ENCODE data around the gene PLCL1.
A peak's percentile ranks its signal among the peaks of the same experiment; 100 is the strongest.
"Not testable (repeated sequence)": the region's sequence is repeated elsewhere in the genome, so short reads cannot be mapped to it uniquely, and the experiment has no call there.

The PLCL1 gene

DNA sequence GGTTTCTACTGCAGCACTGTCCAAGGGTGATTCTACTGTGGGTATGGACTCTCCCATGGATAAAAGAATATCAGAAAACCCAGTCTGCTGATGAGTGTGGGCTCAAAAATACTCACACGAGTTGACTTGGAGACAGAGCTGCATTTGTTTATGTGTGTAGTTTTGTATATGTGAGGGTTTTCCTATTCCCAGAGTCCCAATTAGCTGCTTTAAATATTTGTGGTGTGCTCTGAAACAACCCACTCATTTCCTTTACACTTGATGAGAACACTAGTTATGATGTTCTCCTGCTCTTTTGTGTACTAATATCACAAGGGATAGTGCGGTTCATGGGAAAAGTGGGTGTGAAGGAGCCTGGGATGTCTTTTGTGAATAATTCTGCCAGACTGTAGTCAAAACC, 337.3 kb downstream of the PLCL1 start:
- DNase-seq: no peak
- intact Hi-C loops (cut with DNase I): no loop called here

DNA sequence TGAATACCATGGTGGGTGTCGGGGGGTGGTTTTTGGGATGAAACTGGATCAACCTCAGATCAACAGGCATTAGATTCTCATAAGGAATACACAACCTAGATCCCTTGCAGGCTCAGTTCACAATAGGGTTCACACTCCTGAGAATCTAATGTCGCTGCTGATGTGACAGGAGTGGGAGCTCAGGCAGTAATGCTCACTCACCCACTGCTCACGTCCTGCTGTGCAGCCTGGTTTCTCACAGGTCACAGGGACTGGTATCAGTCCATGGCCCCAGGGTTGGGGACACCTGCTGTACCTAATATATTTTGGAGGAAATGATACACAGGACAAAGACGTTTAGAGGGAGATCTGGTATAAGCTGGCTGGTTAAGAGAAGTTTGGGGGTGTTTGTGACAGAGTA, 338.8 kb downstream of the PLCL1 start:
- DNase-seq: no peak
- intact Hi-C loops (cut with DNase I): no loop called here

DNA sequence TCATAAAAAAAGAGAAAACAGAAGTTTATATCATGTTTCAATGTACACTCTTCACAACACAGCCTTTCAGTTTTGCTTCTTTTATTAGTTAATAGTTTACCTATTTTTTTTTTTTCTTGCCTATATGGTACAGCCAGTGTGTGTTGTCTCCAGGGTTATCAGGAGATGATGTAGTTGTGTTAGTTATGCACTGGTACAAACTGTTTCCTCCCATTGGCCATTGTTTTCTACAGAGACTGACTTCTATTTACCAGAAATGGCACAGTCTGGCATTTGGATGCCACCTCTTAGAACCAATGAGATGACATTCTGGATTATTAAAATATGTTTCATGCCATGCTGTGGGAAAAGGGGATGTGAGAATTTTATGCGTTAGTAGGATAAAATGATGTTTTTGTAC, 339.4 kb downstream of the PLCL1 start:
- no peak for DNase-seq
- intact Hi-C loops (cut with DNase I): no loop called here

DNA sequence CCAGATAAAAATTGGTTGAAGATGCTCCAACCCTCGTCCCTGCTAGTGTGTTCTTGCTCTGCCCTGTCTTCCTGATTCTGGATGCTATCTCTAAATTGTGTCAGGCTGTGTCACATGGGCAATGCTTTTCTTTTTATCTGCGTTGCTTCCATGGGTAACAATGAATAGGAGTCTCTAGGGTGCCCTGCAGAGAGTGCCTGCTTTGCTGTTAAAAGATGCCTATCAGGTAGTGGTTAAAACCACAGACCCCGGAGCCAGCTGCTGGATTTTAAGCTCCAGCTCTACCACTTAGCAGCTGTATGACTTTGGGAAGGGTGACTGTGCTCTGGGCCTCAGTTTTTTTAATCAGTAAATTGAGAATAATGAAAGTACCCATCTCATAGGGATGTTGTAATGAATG, 340.3 kb downstream of the PLCL1 start:
- DNase-seq: no peak
- intact Hi-C loops (cut with DNase I): no loop called here

DNA sequence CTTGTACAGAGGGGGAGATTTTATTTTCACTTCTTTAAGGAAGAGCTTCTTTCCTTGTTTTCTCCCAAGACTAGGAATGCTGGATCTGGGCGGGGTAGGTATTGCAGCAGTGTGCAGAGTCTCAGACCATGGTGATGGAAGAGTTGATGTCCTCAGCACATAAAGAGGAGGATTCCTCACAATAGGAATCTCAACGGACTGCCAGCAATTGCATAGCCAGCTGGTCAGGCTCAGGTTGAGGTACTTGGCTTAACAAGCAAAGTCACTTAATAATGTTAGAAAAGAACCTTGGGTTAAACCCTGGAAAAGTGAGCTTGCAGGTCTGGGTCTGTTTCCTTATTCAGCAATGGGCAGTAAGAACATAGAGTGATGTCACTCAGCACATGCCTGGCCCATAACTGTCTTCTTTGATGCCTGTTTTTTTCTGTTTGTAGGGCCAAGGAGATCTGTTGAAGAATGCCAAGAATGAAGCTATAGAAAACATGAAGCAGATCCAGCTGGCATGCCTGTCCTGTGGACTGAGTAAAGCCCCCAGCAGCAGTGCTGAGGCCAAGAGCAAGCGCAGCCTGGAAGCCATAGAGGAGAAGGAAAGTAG, 342.1 kb downstream of the PLCL1 start:
- intact Hi-C loops (cut with DNase I): no loop called here
- DNase-seq: no peak

DNA sequence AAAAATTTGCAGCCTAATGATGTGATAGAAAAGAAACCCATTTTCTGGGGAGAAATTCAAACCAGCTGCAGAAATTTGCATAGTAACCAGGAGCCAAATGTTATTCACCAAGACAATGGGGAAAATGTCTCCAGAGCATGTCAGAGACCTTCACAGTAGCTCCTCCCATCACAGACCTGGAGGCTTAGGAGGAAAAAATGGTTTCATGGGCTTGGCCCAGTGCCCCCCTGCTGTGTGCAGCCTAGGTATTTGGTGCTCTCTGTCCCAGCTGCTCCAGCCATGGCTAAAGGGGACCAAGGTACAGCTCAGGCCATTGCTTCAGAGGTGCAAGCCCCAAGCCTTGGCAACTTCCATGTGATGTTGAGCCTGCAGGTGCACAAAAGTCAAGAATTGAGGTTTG, 352.9 kb downstream of the PLCL1 start:
- intact Hi-C loops (cut with DNase I): no loop called here

DNA sequence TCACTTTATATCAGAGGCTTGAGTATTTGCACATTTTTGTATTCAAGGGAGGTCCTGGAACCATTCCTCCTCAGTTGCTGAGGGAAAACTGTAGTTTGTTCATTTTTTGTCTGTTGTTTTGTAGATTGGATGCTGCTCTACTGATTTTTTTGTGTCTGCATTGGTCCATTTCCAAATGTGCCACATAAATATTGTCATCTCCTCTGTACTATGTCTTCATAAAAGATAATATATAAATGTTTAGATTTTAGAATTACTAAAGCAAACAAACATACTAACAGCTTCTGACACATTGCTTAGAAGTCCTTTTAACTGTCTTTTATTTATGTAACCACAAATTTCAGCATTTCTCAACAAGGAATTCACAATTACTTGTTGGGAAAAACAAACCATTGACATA, 356.8 kb downstream of the PLCL1 start:
- no peak for DNase-seq
- intact Hi-C loops (cut with DNase I): no loop called here

More for the DNA sequence above, 352.9 kb downstream of the PLCL1 start:
- no peak for DNase-seq

DNA sequence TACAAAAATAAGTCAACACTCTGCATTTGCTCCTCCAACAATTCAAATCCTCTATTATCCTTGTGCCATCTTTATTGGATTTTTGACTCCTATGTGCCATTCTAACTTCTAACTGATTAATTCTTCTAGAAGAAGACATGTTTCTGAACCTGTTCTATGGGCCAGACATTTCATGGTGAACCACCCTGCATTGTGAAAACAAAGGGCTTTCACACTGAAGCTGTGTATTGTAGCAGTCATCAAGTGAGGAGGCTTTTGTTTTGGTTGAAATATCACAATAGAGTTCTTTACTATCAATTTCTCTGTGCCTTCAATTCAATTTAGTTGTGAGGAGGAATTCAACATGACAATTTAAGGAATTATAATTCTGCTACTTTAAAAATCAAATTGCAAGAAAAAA, 357.9 kb downstream of the PLCL1 start:
- intact Hi-C loops (cut with DNase I): no loop called here
- peak in 1 of 10 donors; percentile 27 for DNase-seq

DNA sequence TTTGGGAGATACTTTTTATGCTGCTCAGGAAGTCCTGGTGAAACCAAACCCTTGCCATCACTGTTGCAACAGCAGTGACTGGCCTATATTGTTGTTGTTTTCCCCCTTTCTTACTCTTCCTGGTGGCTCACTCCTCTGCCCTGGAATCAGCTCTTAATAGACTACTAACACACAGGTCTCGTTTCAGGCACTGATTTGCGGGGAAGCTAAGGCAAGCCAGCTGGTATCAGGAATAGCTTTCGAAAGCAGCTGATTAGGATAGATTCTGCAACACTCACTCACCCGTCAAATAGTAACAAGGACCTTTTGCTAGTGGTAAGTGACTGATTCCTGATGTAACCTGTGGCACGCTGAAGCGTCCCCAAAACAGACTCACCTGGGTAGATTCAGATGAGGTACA, 360.4 kb downstream of the PLCL1 start:
- DNase-seq: no peak
- intact Hi-C loops (cut with DNase I): no loop called here

DNA sequence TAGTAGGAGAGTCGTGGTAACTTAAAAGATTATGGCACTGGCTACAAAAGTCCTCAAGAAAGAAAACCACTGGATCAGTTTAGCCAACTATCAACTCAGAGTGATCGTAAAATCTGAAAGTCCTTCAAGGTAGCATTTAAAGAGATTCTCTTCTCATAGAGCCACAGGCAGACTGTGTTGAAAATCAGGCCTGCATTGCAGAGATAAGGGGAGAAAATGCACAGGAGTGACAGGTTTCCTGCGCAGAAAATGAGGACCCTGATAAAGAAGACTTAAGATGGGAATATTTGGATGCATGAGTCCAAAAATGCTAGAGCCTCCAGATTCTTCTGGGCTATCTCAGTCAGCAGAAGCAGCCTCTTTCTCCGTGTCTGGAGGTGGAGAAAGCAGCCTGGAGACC, 360.9 kb downstream of the PLCL1 start:
- intact Hi-C loops (cut with DNase I): no loop called here
- DNase-seq: no peak

DNA sequence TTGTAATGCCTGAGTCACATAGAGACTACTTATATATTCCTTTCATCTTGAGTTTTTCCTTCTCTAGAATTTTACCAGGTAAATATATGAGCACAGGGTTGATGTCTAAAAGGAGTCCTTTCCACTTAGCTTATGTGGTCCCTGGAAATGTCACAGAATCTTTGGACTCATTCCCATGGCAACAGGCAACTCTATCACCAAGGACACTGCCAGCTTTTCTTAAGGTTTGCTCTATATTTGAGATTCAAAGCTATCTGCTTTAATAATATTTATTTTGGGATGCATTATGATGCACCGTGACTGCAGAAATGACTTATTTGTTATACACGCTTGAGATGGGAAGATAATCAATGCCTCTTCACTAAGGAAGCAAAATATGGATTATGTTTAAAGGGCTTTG, 363.0 kb downstream of the PLCL1 start:
- no peak for DNase-seq
- intact Hi-C loops (cut with DNase I): no loop called here

DNA sequence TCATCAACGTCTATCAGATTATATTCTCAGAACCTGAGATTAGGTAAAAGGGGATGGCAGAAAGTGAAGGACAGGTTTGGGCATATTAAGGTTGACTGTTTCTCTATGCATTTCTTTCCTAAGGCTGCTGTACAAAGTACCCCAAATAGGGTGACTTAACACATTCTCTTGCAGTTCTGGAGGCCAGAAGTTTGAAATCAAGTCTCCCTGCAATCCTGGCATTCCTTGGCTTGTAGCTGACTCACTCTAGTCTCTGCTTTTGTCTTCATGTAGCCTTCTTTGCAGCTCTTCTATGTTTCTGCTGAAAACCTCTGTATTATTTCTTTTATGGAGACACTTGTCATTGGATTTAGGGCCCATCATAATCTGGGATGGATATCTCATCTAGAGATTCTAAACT, 364.3 kb downstream of the PLCL1 start:
- intact Hi-C loops (cut with DNase I): no loop called here
- no peak for DNase-seq

DNA sequence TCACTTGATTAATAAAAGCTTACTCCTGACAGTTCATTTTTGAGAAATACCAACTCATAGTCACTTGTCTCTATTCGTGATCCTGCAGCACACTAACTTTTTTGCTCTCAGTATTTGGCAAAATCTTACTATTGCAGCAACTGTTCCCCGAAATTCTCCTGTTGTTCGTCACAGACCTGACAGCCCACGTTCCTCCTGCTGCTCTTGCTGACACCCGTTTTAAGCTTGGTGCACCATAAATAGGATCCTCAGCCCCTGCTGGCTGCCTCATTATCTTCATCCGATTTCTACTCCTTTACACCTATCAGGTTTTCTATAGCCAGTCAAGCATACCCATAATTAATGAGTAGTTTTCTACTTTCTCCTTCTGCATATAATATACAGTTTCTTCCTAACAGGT, 368.8 kb downstream of the PLCL1 start:
- intact Hi-C loops (cut with DNase I): no loop called here
- DNase-seq: peak in 6 of 10 donors; percentile 10 to 85 (median 36)

DNA sequence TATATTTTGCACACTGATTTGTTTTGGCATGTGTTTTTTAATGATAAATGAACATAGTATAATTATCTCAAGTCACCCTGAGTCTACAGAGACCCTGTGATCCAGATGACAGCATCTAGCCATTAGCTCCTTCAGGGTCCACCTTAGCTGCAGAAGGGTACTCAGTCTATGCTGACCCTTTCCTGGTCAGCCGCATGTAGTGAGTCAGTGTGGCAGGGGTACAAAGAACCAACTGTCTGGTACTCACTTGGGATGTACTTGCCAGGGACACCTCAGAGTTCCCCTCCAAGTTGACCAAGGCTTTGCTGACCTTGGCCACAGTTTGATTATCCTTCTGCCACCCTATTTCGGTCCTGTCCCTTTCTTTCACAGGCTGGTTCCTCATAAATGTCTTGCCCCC, 369.5 kb downstream of the PLCL1 start:
- DNase-seq: no peak
- intact Hi-C loops (cut with DNase I): no loop called here

DNA sequence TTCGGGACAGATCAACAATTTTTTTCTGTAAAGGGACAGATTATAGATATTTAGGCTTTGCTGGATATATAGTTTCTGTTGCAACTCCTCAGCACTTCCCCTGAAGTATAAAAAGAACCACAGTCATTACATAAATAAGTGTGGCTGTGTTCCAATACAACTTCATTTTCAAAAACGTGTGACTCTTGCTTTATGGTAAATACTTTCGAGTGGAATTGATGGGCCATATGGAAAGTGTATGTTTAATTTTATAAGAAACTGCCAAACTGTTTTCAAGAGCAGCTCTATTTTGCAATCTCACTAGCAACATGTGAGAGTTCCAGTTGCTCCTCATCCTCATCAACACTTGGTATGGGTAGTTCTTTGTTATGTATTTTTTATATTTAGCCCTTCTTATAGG, 370.9 kb downstream of the PLCL1 start:
- intact Hi-C loops (cut with DNase I): no loop called here
- no peak for DNase-seq

DNA sequence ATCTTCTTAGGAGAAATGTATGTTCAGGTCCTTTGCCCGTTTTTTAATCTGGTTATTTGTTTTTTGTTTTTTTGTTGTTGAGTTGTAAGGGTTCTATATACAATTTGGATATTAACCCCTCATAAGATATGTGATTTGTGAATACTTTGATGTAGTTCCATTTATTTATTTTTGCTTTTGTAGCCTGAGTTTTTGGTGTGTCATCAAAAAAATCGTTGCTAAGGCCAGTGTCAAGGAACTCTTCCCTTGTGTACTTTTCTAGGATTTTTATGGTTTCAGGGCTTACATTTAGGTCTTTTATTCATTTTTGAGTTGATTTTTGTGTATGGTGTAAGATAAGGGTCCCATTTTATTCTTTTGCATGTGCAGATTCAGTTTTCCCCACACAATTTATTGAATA, 372.6 kb downstream of the PLCL1 start:
- intact Hi-C loops (cut with DNase I): no loop called here
- no peak for DNase-seq

DNA sequence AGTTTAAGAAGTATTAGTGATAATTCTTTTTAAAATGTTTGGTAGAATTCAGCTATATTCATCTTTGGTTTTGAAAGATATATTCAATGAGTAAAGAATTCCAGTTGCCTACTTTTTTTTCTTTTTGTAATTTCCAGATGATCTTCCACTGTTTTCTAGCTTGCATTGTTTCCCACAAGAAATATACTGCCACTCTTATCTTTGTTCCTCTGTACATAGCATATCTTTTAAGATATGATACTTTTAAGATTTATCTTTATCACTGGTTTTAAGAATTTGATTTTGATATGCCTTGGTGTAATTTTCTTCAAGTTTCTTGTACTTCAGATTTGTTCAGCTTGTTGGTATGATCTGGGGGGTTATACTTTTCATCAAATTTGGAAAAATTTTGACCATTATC, 374.4 kb downstream of the PLCL1 start:
- intact Hi-C loops (cut with DNase I): no loop called here
- no peak for DNase-seq

DNA sequence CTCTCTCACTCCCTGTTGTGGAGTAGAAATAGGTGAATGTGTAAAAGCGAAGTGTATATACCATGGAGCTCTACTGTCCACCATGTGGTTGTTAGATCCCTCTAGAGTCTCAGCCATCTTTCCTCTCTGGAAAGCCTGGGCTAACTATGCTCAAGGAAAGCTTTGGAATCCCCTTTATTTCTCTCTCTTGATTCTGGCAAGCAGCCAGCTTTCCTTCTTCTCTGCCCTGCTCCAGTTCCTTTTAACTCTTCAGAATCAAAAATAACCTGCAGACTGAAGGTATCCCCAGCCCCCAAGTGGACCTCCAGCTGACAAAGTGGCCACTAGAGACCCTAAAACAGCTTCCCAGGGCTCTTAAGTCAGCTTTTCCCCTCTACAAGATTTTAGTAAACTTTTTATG, 381.9 kb downstream of the PLCL1 start:
- intact Hi-C loops (cut with DNase I): no loop called here
- no peak for DNase-seq

DNA sequence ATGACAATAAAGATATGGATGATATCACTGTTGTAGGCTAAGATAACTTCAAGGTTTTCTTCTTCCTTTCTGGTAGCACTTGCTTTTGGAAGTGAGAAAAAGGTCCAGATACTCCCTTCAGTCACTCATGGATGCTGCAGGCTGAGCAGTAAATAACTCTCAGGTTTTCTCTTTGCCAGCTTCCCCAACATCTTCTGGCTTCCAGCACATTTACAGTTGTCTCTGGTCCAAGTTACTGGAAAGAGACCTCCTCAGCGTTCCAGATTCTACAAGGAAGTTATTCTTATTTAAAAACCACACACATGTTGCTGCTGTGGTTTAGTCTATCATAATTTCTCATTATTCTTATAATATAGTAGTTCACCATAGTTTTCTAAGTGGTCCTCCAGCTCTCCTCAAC, 383.4 kb downstream of the PLCL1 start:
- DNase-seq: no peak
- intact Hi-C loops (cut with DNase I): no loop called here

DNA sequence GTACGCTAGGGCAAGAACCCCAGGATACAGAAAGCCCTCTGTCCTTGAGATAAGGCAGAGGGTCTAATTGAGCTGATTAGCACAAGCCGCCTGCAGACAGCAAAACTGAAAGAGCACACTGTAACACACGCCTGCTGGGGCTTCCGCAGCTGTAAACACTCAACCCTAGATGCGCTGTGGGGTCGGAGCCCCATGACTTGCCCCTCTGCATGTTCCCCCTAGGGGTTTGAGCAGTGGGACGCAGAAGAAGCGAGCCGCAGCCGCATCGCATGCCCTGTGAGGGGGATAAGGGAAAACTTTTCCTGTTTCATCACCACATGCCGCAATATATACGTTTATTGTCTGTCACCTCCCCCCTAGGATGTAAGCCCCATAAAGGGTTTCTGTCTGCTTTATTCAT, 384.6 kb downstream of the PLCL1 start:
- intact Hi-C loops (cut with DNase I): no loop called here
- peak in 1 of 10 donors; percentile 68 for DNase-seq

DNA sequence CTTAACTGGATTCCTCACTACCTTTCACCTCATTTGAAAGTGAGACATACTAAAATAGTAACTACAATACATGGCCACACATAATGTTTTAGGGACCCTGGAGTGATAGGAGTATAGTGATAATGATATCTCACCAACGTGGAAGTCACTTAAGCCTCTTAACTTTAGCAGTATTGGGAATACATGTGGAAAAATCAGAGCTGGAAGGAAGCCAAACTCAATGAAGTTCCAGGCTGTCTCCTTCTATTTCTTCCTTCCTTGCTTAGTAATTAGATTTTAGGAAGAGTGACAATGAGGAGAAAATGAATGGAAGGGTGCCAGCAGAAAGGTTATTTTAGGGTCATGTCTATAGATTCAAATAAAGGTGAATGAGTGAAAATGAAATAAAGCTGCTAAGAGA, 387.3 kb downstream of the PLCL1 start:
- intact Hi-C loops (cut with DNase I): no loop called here
- no peak for DNase-seq

DNA sequence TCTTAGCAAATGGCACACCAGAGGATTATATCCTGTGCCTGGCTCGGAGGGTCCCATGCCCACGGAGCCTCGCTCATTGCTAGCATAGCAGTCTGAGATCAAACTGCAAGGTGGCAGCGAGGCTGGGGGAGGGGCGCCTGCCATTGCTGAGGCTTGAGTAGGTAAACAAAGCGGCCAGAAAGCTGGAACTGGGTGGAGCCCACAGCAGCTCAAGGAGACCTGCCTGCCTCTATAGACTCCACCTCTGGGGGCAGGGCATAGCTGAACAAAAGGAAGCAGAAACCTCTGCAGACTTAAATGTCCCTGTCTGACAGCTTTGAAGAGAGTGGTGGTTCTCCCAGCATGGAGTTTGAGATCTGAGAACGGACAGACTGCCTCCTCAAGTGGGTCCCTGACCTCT, 392.2 kb downstream of the PLCL1 start:
- not testable (repeated sequence) for DNase-seq

More for the DNA sequence above, 392.2 kb downstream of the PLCL1 start:
- intact Hi-C loops (cut with DNase I): not testable (repeated sequence)
